PC-3 (cell line): ENCODE data around the gene MAP2K1. TPM values are rescaled to one million over a fixed set of nuclear protein-coding genes. Genes with fewer than 3 reads are reported as not detected.

ENCODE experiments used
- ATAC-seq: fragments of 200-7000 bp; cut with Tn5 transposase; 2 replicates; pipeline ENCODE4 v1.9.1; 2020; ENCODE audit warnings: mild to moderate bottlenecking, moderate library complexity
- BruUV-seq: library from RNA; stranded (reverse); fragments of 400-500 nt; replicated peaks from 2 replicates; lab custom pipeline; 2021; lab: Mats Ljungman, UMichigan
- CTCF ChIA-PET: fragments of 300-600 bp; sonication (Branson Sonifier 250); formaldehyde crosslinking; loops from one replicate; lab custom pipeline; 2022; ENCODE audit warnings: antibody characterized with exemption; lab: Charles Lee
- POLR2A ChIA-PET: fragments of 300-600 bp; sonication (Branson Sonifier 250); formaldehyde crosslinking; loops from one replicate; lab custom pipeline; 2022; ENCODE audit warnings: antibody characterized with exemption; ENCODE audit not compliant: unreplicated experiment; lab: Charles Lee
- DNase-seq: peaks from one replicate; pipeline ENCODE4 v3.0.0-alpha.2; 2015
- H2AFZ ChIP-seq: fragments of 300-600 bp; sonication (generic); 2 replicates; pipeline ENCODE4 v1.6.0; 2016; ENCODE audit warnings: antibody characterized with exemption, low read length
- H3F3A ChIP-seq: fragments of 300-600 bp; sonication (generic); one replicate; pipeline ENCODE4 v1.6.0; 2017; ENCODE audit warnings: antibody characterized with exemption, low read length, control low read depth, mild to moderate bottlenecking; ENCODE audit not compliant: unreplicated experiment
- H3K27ac ChIP-seq: fragments of 300-600 bp; sonication (generic); 2 replicates; pipeline ENCODE4 v1.5.1; 2016; ENCODE audit warnings: mild to moderate bottlenecking, low read length
- H3K27me3 ChIP-seq: fragments of 300-600 bp; sonication (generic); 2 replicates; pipeline ENCODE4 v1.6.1; 2016; ENCODE audit warnings: low read length, mixed read lengths
- H3K36me3 ChIP-seq: fragments of 300-600 bp; sonication (generic); 2 replicates; pipeline ENCODE4 v1.6.1; 2016; ENCODE audit warnings: low read depth, mixed run types, low read length, mixed read lengths
- H3K4me1 ChIP-seq: fragments of 300-600 bp; sonication (generic); 2 replicates; pipeline ENCODE4 v1.5.1; 2016; ENCODE audit warnings: low read length; ENCODE audit not compliant: insufficient read depth
- H3K4me2 ChIP-seq: fragments of 300-600 bp; sonication (generic); 2 replicates; pipeline ENCODE4 v1.6.0; 2016; ENCODE audit warnings: low read length
- H3K4me3 ChIP-seq: fragments of 300-600 bp; sonication (generic); 2 replicates; pipeline ENCODE4 v1.5.1; 2016; ENCODE audit warnings: mild to moderate bottlenecking, low read length, mixed read lengths
- H3K79me2 ChIP-seq: fragments of 300-600 bp; sonication (generic); 2 replicates; pipeline ENCODE4 v1.6.1; 2017; ENCODE audit warnings: low read length, mixed read lengths
- H3K9ac ChIP-seq: fragments of 300-600 bp; sonication (generic); 2 replicates; pipeline ENCODE4 v1.6.0; 2016; ENCODE audit warnings: mild to moderate bottlenecking, low read length
- H3K9me2 ChIP-seq: fragments of 300-600 bp; sonication (generic); replicated peaks from 2 replicates; pipeline ENCODE4 v1.6.1; 2016; ENCODE audit warnings: mixed run types, low read length, mixed read lengths
- H3K9me3 ChIP-seq: fragments of 300-600 bp; sonication (generic); 2 replicates; pipeline ENCODE4 v1.6.1; 2016; ENCODE audit warnings: low read length, mixed read lengths
- H4K20me1 ChIP-seq: fragments of 300-600 bp; sonication (generic); 2 replicates; pipeline ENCODE4 v1.6.1; 2016; ENCODE audit warnings: low read length, mixed read lengths
- EZH2 ChIP-seq: fragments of 300-600 bp; sonication (generic); IDR thresholded peaks from one replicate; pipeline ENCODE4 v1.6.1; 2017; ENCODE audit warnings: antibody characterized with exemption, mild to moderate bottlenecking, low read length; ENCODE audit not compliant: unreplicated experiment
- EZH2phosphoT487 ChIP-seq: fragments of 300-600 bp; sonication (generic); IDR thresholded peaks from 2 replicates; pipeline ENCODE4 v1.6.1; 2018; ENCODE audit warnings: mild to moderate bottlenecking, antibody characterized with exemption, low read length, borderline replicate concordance
- intact Hi-C: fragments of 100-400 bp; cut with micrococcal nuclease; formaldehyde crosslinking; loops from 2 replicates; pipeline ENCODE4 v1.9.0; 2023
- total RNA-seq: library from RNA; depleted of rRNA; stranded (reverse); fragments of >200 nt; gene quantifications from 2 replicates; pipeline ENCODE4 v1.2.3, GENCODE V29; 2014
- TF ChIP-seq, protein P1 (sequence below): fragments of 300-600 bp; sonication (generic); conservative IDR thresholded peaks from 2 replicates; pipeline ENCODE4 v1.5.1; 2017; ENCODE audit warnings: antibody characterized with exemption, low read depth, mild to moderate bottlenecking, low read length

The MAP2K1 gene
- total RNA-seq, 1 experiment from 2014 or later = 35.5 TPM

DNA sequence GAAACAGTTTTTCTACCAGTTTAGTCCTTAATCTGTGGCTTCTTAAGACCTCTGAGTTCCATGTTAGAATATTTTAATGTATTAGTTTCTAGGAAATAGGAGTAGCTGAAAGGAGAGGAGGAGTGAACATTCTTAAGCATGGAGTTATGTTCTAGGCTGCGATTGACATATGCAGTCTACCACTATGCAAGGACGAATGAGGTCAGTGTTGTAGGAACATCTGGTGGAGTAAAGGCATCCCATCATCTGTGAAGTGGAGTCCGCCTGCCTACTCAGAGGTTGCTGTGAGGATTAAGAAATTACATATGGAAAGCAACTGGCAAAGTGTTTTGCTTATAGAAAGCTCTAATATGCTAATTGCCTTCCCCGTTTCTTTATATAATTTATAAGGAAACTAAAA, 65.7 kb downstream of the MAP2K1 start:
- no TSS peak for BruUV-seq
- no peak overlapping the region for H3K27ac ChIP-seq
- no peaks in the 10 kb centered on the region for H3F3A ChIP-seq
- no peak overlapping the region for H3K9ac ChIP-seq
- no peaks in the 10 kb centered on the region for H3K9me3 ChIP-seq
- POLR2A ChIA-PET = no interaction called here
- H3K27me3 ChIP-seq = no peaks in the 10 kb centered on the region
- ATAC-seq (no peak), DNase-seq (no peak)
- H3K4me3 ChIP-seq = no peak overlapping the region
- peaks cover 15% of the 10 kb centered on the region for H3K4me1 ChIP-seq
- H3K79me2 ChIP-seq = no peaks in the 10 kb centered on the region
- H3K4me2 ChIP-seq = no peak overlapping the region
- H4K20me1 ChIP-seq = no peaks in the 10 kb centered on the region
- H3K36me3 ChIP-seq = 0 out of 2 replicates have a peak, but pooled peaks cover 3% of the 10 kb centered on the region
- TF ChIP-seq EZH2phosphoT487 = no peak
- no peak for TF ChIP-seq EZH2
- TF ChIP-seq, protein P1, sequence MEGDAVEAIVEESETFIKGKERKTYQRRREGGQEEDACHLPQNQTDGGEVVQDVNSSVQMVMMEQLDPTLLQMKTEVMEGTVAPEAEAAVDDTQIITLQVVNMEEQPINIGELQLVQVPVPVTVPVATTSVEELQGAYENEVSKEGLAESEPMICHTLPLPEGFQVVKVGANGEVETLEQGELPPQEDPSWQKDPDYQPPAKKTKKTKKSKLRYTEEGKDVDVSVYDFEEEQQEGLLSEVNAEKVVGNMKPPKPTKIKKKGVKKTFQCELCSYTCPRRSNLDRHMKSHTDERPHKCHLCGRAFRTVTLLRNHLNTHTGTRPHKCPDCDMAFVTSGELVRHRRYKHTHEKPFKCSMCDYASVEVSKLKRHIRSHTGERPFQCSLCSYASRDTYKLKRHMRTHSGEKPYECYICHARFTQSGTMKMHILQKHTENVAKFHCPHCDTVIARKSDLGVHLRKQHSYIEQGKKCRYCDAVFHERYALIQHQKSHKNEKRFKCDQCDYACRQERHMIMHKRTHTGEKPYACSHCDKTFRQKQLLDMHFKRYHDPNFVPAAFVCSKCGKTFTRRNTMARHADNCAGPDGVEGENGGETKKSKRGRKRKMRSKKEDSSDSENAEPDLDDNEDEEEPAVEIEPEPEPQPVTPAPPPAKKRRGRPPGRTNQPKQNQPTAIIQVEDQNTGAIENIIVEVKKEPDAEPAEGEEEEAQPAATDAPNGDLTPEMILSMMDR = no peak
- intact Hi-C loops = no loop called here
- H2AFZ ChIP-seq = no peak overlapping the region
- CTCF ChIA-PET = no interaction called here
- H3K9me2 ChIP-seq = no peaks in the 10 kb centered on the region

DNA sequence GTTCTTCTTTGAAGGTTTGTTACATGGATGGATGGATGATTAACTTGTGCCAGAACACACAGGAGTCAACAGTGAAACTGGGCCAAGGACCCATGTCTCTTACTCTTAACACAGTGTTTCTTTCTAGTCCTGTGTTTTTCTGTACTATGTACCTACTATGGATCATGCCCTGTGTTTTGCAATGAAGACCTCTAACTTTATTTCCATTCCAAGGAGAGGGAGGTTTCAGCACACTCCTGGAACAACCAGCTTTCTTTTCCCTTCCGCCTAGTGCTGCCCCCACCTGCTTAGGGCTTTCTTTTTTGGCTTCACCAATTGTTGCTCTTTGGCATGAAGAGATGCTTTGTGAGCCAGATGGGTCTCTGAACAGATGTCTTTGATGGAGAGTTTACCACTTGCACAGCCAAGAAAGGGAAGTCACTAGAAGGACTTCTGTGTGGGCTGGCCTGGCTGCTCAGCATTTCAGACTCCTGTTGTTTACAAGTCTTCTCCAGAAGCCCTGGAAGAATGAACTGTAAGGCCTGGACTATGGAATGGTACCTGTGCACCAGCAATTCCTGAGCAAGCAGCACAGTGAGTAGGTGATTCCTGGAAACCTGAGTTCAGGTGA, 66.4 kb downstream of the MAP2K1 start:
- CTCF ChIA-PET = no interaction called here
- no peaks in the 10 kb centered on the region for H3K27me3 ChIP-seq
- H3K4me2 ChIP-seq = no peak overlapping the region
- H3K9me3 ChIP-seq = no peaks in the 10 kb centered on the region
- H3K4me3 ChIP-seq = no peak overlapping the region
- no peaks in the 10 kb centered on the region for H3K79me2 ChIP-seq
- POLR2A ChIA-PET = interaction anchor here (0.6 kb wide), 1 partner anchor 862 kb away, joined by 12 read pairs; no protein-coding TSS in a partner anchor
- no peaks in the 10 kb centered on the region for H3K9me2 ChIP-seq
- ATAC-seq = no peak
- H3K36me3 ChIP-seq = 0 out of 2 replicates have a peak, but pooled peaks cover 3% of the 10 kb centered on the region
- no peak for TF ChIP-seq EZH2phosphoT487
- TF ChIP-seq, protein P1 = no peak
- no peak for DNase-seq
- H3K9ac ChIP-seq = no peak overlapping the region
- H3F3A ChIP-seq = no peaks in the 10 kb centered on the region
- H4K20me1 ChIP-seq = no peaks in the 10 kb centered on the region
- H3K27ac ChIP-seq = no peak overlapping the region
- H3K4me1 ChIP-seq = peaks cover 15% of the 10 kb centered on the region
- BruUV-seq = no TSS peak
- no peak overlapping the region for H2AFZ ChIP-seq
- intact Hi-C loops = no loop called here

DNA sequence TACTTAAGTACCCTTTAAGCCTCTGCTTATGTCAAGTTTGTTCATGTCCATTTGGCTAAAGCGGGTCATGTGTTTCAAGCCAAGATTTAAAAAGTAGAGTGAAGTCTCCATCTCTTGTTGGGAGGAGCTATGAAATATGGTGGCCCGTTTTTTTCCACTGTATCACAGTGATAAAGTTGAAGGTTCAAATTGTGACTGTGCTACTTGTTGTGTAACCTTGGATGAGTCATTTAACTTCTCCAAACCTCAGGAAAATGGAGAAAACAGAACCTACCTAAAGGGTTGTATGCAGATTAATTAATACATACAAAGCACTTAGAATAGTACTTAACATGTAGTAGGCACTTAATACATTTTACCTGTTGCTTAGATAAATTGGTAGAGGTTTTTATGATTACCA, 67.4 kb downstream of the MAP2K1 start:
- Histone ChIP-seq H3K9me2 (no peaks in the 10 kb centered on the region), H3F3A (no peaks in the 10 kb centered on the region), H3K27me3 (no peaks in the 10 kb centered on the region), H3K4me1 (peaks cover 15% of the 10 kb centered on the region), H3K4me2 (no peak overlapping the region), H4K20me1 (no peaks in the 10 kb centered on the region), H3K36me3 (0 out of 2 replicates have a peak, but pooled peaks cover 3% of the 10 kb centered on the region), H2AFZ (no peak overlapping the region), H3K4me3 (no peak overlapping the region), H3K79me2 (no peaks in the 10 kb centered on the region), H3K9ac (no peak overlapping the region), H3K27ac (no peak overlapping the region), H3K9me3 (no peaks in the 10 kb centered on the region)
- CTCF ChIA-PET = no interaction called here
- BruUV-seq = no TSS peak
- TF ChIP-seq EZH2 = no peak
- no peak for TF ChIP-seq EZH2phosphoT487
- TF ChIP-seq, protein P1 = no peak
- no peak for ATAC-seq
- POLR2A ChIA-PET = no interaction called here
- peak; percentile 4 for DNase-seq
- intact Hi-C loops = no loop called here
